Lung (tissue), 12 donors: ENCODE results near the gene SLC4A1. TPM values are rescaled to one million over a fixed set of nuclear protein-coding genes. Genes with fewer than 3 reads are reported as not detected.

Experiments
- ATAC-seq: fragments of 200-7000 bp; cut with Tn5 transposase; one replicate; pipeline ENCODE4 v1.9.1; 2020; ENCODE audit warnings: moderate number of reproducible peaks; ENCODE audit not compliant: insufficient read depth, low FRiP score
- DNase-seq, 3 donors: peaks; one replicate each; pipeline ENCODE4 v3.0.0-alpha.2; 2013 to 2017
- H3K27ac ChIP-seq, 2 donors: one replicate each; pipeline ENCODE4 v1.5.1; 2013; ENCODE audit warnings: mild to moderate bottlenecking in 2 of 2, moderate library complexity in 2 of 2, control low read depth in 1 of 2, inconsistent platforms in 1 of 2, low read depth in 1 of 2, low read length in 1 of 2
- H3K27me3 ChIP-seq, 3 donors: one replicate each; pipeline ENCODE4 v1.5.1; 2013; ENCODE audit warnings: low read length in 2 of 3; ENCODE audit not compliant: control insufficient read depth in 3 of 3, insufficient read depth in 3 of 3
- H3K36me3 ChIP-seq, 4 donors: one replicate each; pipeline ENCODE4 v1.5.1; 2013; ENCODE audit warnings: low read length in 4 of 4, mild to moderate bottlenecking in 1 of 4, moderate library complexity in 1 of 4; ENCODE audit not compliant: control insufficient read depth in 4 of 4, insufficient read depth in 4 of 4
- H3K4me1 ChIP-seq, 5 donors: one replicate each; pipeline ENCODE4 v1.5.1; 2013; ENCODE audit warnings: low read length in 5 of 5, mild to moderate bottlenecking in 2 of 5, moderate library complexity in 1 of 5; ENCODE audit not compliant: control insufficient read depth in 5 of 5, insufficient read depth in 5 of 5
- H3K4me3 ChIP-seq: one replicate; pipeline ENCODE4 v1.5.1; 2013; ENCODE audit warnings: mild to moderate bottlenecking, control low read depth, moderate library complexity
- H3K9ac ChIP-seq, 2 donors: one replicate each; pipeline ENCODE4 v1.5.1; 2013; ENCODE audit warnings: low read length in 2 of 2, control low read depth in 1 of 2; ENCODE audit not compliant: insufficient read depth in 1 of 2
- H3K9me3 ChIP-seq, 4 donors: one replicate each; pipeline ENCODE4 v1.5.1; 2013; ENCODE audit warnings: low read length in 3 of 4, mild to moderate bottlenecking in 1 of 4, moderate library complexity in 1 of 4; ENCODE audit not compliant: control insufficient read depth in 4 of 4, insufficient read depth in 3 of 4
- CTCF ChIP-seq: IDR thresholded peaks from 2 replicates; pipeline ENCODE4 v1.5.1; 2012; ENCODE audit warnings: mild to moderate bottlenecking; ENCODE audit errors: control extremely low read depth, extremely low read depth
- WGBS, 2 donors: extraction: QIAGEN DNeasy Blood & Tissue Kit; methylation state at CpG; one replicate each; pipeline ENCODE4 v1.1.7; 2013; 5-methylcytosine and 5-hydroxymethylcytosine counted together
- polyA plus RNA-seq, 2 donors: library from polyadenylated mRNA; stranded (reverse); fragments of 200-250 nt; gene quantifications; one replicate each; pipeline ENCODE4 v1.2.1, GENCODE V29; 2013
- total RNA-seq, 2 donors: library from RNA; depleted of rRNA in 1 of 2; stranded (reverse); fragments of >200 nt in 1 of 2; gene quantifications; one replicate each; pipeline ENCODE4 v1.2.1, GENCODE V29; 2014 to 2021
- donor health status: control.
- donor health status: control.
- donor health status: Bipolar disorder and iron deficiency.
- donor health status: healthy.
- donor health status: DM: yes; HTN: yes; CAD: no.

Gene SLC4A1
- total and polyA plus RNA-seq, 4 donors: 0.10 to 40.9 (median 0.77) TPM

- no peak for TF ChIP-seq CTCF
- Histone ChIP-seq H3K4me3 (no peak overlapping the region), H3K4me1 (peaks cover 0 to 9% (median 4%) of the 10 kb centered on the region in 5 donors), H3K9ac (no peak overlapping the region), H3K36me3 (peaks cover 0 to 6% (median 2%) of the 10 kb centered on the region in 4 donors), H3K27me3 (peaks cover 6 to 48% (median 35%) of the 10 kb centered on the region in 3 donors), H3K9me3 (peaks cover 0 to 3% (median 0%) of the 10 kb centered on the region in 4 donors), H3K27ac (no peak overlapping the region)
- 1% methylated on average over 65 to 81 of the region's 81 CpGs for WGBS, 2 donors
- ATAC-seq (no peak), DNase-seq (peak in 2 of 3 donors; percentile 36 to 40)
These were observed 47.1 kb upstream of the SLC4A1 start for GRCh38 chr17:44314869-44315661.

- Histone ChIP-seq H3K36me3 (peaks cover 0 to under 1% (median 0%) of the 10 kb centered on the region in 4 donors), H3K4me1 (peaks cover 0 to 9% (median 4%) of the 10 kb centered on the region in 5 donors), H3K27me3 (peaks cover 6 to 51% (median 35%) of the 10 kb centered on the region in 3 donors), H3K27ac (no peak overlapping the region), H3K4me3 (no peak overlapping the region), H3K9ac (no peak overlapping the region), H3K9me3 (peaks cover 0 to 3% (median 0%) of the 10 kb centered on the region in 4 donors)
- 31 to 36% methylated on average over 10 to 11 of the region's 11 CpGs for WGBS, 2 donors
- DNase-seq: no peak
- ATAC-seq: no peak
- TF ChIP-seq CTCF: no peak
These were observed 46.6 kb upstream of the SLC4A1 start for GRCh38 chr17:44314524-44314868.

GRCh38 chr17:44314031-44314430, 46.1 kb upstream of the SLC4A1 start:
- Histone ChIP-seq H3K9ac (no peak overlapping the region), H3K36me3 (no peaks in the 10 kb centered on the region), H3K27me3 (peaks cover 6 to 51% (median 35%) of the 10 kb centered on the region in 3 donors), H3K27ac (no peak overlapping the region), H3K4me3 (no peak overlapping the region), H3K4me1 (peaks cover 0 to 9% (median 4%) of the 10 kb centered on the region in 5 donors), H3K9me3 (peaks cover 0 to 3% (median 0%) of the 10 kb centered on the region in 4 donors)
- no peak for DNase-seq
- TF ChIP-seq CTCF: no peak
- WGBS, 2 donors: 77 to 88% methylated on average over 7 of the region's 7 CpGs
- no peak for ATAC-seq
